HepG2 (cell line): ENCODE results near the gene BPGM. TPM values are rescaled to one million over a fixed set of nuclear protein-coding genes. Genes with fewer than 3 reads are reported as not detected.

Source experiments
- ARID2 ChIP-seq: sonication (generic); formaldehyde crosslinking; IDR thresholded peaks from 2 replicates; pipeline ENCODE4 v1.8.1; 2022; ENCODE audit warnings: mild to moderate bottlenecking, missing genetic modification reagents, borderline replicate concordance
- ATF1 ChIP-seq: IDR thresholded peaks from 2 replicates; pipeline ENCODE4 v1.6.1; 2016; ENCODE audit warnings: mild to moderate bottlenecking, control low read depth
- BHLHE40 ChIP-seq: IDR thresholded peaks from 2 replicates; pipeline ENCODE4 v1.6.1; 2011; ENCODE audit warnings: low read length, improper control_type of control experiment
- FOXK2 ChIP-seq: fragments of 450-650 bp; IDR thresholded peaks from 2 replicates; pipeline ENCODE4 v1.6.1; 2016
- IKZF4 ChIP-seq: sonication (generic); formaldehyde crosslinking; IDR thresholded peaks from 2 replicates; pipeline ENCODE4 v1.5.1; 2020; ENCODE audit warnings: borderline replicate concordance, mild to moderate bottlenecking, low read depth, missing genetic modification reagents; ENCODE audit errors: not compliant biosample characterization
- MEIS1 ChIP-seq: sonication (generic); formaldehyde crosslinking; IDR thresholded peaks from 2 replicates; pipeline ENCODE4 v1.9.0; 2021; ENCODE audit warnings: mild to moderate bottlenecking, missing genetic modification reagents, moderate library complexity, borderline replicate concordance
- NR2C2 ChIP-seq: sonication (generic); formaldehyde crosslinking; IDR thresholded peaks from 2 replicates; pipeline ENCODE4 v1.4.0; 2020; ENCODE audit warnings: missing genetic modification reagents, mild to moderate bottlenecking, moderate library complexity, borderline replicate concordance
- POLR2AphosphoS2 ChIP-seq: IDR thresholded peaks from 2 replicates; pipeline ENCODE4 v1.6.1; 2011; ENCODE audit warnings: low read depth, low read length, improper control_type of control experiment
- RXRA ChIP-seq: sonication (generic); formaldehyde crosslinking; IDR thresholded peaks from 2 replicates; pipeline ENCODE4 v1.5.1; 2020; ENCODE audit warnings: missing genetic modification reagents
- SP140L ChIP-seq: sonication (generic); formaldehyde crosslinking; IDR thresholded peaks from 2 replicates; pipeline ENCODE4 v1.4.0; 2020; ENCODE audit warnings: missing genetic modification reagents, borderline replicate concordance
- SP2 ChIP-seq: sonication (generic); formaldehyde crosslinking; IDR thresholded peaks from 2 replicates; pipeline ENCODE4 v1.5.1; 2020; ENCODE audit warnings: mild to moderate bottlenecking, missing genetic modification reagents
- ZFAT ChIP-seq: sonication (generic); formaldehyde crosslinking; conservative IDR thresholded peaks from 2 replicates; pipeline ENCODE4 v1.8.1; 2023; ENCODE audit warnings: missing genetic modification reagents, inconsistent platforms
- ZFP1 ChIP-seq: IDR thresholded peaks from 2 replicates; pipeline ENCODE4 v1.6.1; 2016
- ZNF124 ChIP-seq: sonication (generic); formaldehyde crosslinking; IDR thresholded peaks from 2 replicates; pipeline ENCODE4 v1.4.0; 2020; ENCODE audit warnings: missing genetic modification reagents
- ZNF143 ChIP-seq: sonication (generic); formaldehyde crosslinking; IDR thresholded peaks from 2 replicates; pipeline ENCODE4 v1.4.0; 2020; ENCODE audit warnings: missing genetic modification reagents
- ZNF256 ChIP-seq: sonication (generic); formaldehyde crosslinking; conservative IDR thresholded peaks from 2 replicates; pipeline ENCODE4 v1.4.0; 2020; ENCODE audit warnings: missing genetic modification reagents
- ZNF354B ChIP-seq: sonication (generic); formaldehyde crosslinking; IDR thresholded peaks from 2 replicates; pipeline ENCODE4 v1.8.0; 2022; ENCODE audit warnings: mild to moderate bottlenecking, missing genetic modification reagents
- ZNF570 ChIP-seq: sonication (generic); formaldehyde crosslinking; IDR thresholded peaks from 2 replicates; pipeline ENCODE4 v1.4.0; 2020; ENCODE audit warnings: mild to moderate bottlenecking, missing genetic modification reagents, borderline replicate concordance
- ZNF781 ChIP-seq: sonication (generic); formaldehyde crosslinking; IDR thresholded peaks from 2 replicates; pipeline ENCODE4 v1.5.1; 2020; ENCODE audit warnings: borderline replicate concordance, mild to moderate bottlenecking, missing genetic modification reagents; ENCODE audit errors: not compliant biosample characterization
- ZSCAN31 ChIP-seq: sonication (generic); formaldehyde crosslinking; IDR thresholded peaks from 2 replicates; pipeline ENCODE4 v1.5.0; 2020; ENCODE audit warnings: low read depth, mild to moderate bottlenecking, missing genetic modification reagents
- polyA plus RNA-seq, 8 experiments: library from polyadenylated mRNA; depleted of rRNA in 3 of 8; stranded (reverse) in 7 of 8; unstranded in 1 of 8; fragments of >200 nt; fragmentation: Illumina TruSeq in 4 of 8; extraction: Trizol in 4 of 8; gene quantifications; 2 replicates each; pipeline versions ENCODE4 v1.2.1 to v1.2.3, GENCODE V29; 2011 to 2016; ENCODE audit warnings: low read depth in 4 of 8, missing spikeins in 1 of 8, mixed read lengths in 1 of 8; ENCODE audit not compliant: insufficient read depth in 1 of 8
- total RNA-seq, 5 experiments: library from RNA; depleted of rRNA; stranded (reverse); fragments of >200 nt; fragmentation: Illumina TruSeq; extraction: Trizol; gene quantifications; 2 replicates each; pipeline ENCODE4 v1.2.3, GENCODE V29; 2016; ENCODE audit warnings: low read depth in 1 of 5
- TF ChIP-seq, protein P1 (sequence below): sonication (generic); formaldehyde crosslinking; IDR thresholded peaks from 2 replicates; pipeline ENCODE4; 2020; ENCODE audit warnings: missing genetic modification reagents, mild to moderate bottlenecking, borderline replicate concordance
- TF ChIP-seq, protein P2 (sequence below): sonication (generic); formaldehyde crosslinking; IDR thresholded peaks from 2 replicates; pipeline ENCODE4 v1.8.1; 2023; ENCODE audit warnings: missing genetic modification reagents, mild to moderate bottlenecking, borderline replicate concordance
- TF ChIP-seq, protein P3 (sequence below): IDR thresholded peaks from 2 replicates; pipeline ENCODE4 v1.6.1; 2018; ENCODE audit warnings: missing genetic modification reagents, mild to moderate bottlenecking, missing compliant biosample characterization
- TF ChIP-seq, protein P4 (sequence below): sonication (generic); formaldehyde crosslinking; IDR thresholded peaks from 2 replicates; pipeline ENCODE4 v1.5.0; 2020; ENCODE audit warnings: missing genetic modification reagents

The BPGM gene
- total and polyA plus RNA-seq, 2 of the 13 experiments (the other 11 are each of a cell fraction or from before 2014, with no cell fraction given) = 4.0 to 7.5 TPM

DNA sequence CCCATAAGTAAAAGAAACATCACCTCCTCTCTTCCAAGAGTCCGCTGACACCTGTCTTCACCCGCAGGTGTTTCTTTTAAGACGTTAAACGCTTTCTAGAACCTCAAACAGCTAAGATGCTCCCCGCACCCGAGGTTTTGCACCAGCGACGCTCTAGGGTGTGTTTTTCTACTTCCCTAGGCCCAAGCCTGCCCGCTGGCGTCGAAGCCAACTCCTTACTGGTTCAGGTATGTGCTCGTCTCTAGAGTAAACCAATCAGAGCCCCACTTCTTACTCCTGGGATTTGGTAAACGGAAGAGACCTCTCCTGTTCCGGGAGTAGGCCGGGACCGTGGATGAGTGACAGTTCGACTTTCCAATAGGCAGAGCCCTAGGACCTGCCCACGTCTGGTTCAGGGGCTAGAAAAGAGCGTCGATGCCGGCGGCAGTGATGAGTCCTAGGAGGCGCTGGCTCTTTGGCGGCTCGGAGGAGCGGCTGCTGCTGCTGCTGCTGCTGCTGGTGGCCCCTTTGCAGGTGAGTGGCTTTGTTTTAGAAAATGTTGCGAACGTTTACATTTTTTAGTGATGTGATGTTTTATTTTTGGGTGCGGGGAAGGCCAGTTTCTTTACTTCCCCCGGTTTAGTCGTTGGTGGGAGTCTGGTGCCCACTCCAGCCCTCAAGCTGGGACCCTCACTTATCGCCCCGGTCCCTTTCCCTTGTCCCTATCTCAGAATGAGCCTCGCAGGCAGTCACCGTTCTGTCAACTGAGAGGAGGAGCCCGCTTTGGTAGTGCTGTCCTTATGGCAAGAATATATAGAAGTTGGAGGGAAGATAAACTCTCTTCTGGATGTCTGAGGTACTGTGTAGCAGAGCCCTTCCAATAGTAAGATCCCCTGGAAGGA, at the start of gene BPGM (continued):
- TF ChIP-seq SP140L = peak; percentile 70; the same call in 1 of the 2 replicates
- TF ChIP-seq, protein P1, sequence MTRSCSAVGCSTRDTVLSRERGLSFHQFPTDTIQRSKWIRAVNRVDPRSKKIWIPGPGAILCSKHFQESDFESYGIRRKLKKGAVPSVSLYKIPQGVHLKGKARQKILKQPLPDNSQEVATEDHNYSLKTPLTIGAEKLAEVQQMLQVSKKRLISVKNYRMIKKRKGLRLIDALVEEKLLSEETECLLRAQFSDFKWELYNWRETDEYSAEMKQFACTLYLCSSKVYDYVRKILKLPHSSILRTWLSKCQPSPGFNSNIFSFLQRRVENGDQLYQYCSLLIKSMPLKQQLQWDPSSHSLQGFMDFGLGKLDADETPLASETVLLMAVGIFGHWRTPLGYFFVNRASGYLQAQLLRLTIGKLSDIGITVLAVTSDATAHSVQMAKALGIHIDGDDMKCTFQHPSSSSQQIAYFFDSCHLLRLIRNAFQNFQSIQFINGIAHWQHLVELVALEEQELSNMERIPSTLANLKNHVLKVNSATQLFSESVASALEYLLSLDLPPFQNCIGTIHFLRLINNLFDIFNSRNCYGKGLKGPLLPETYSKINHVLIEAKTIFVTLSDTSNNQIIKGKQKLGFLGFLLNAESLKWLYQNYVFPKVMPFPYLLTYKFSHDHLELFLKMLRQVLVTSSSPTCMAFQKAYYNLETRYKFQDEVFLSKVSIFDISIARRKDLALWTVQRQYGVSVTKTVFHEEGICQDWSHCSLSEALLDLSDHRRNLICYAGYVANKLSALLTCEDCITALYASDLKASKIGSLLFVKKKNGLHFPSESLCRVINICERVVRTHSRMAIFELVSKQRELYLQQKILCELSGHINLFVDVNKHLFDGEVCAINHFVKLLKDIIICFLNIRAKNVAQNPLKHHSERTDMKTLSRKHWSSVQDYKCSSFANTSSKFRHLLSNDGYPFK = peak; percentile 76; the same call in 1 of the 2 replicates
- TF ChIP-seq POLR2AphosphoS2 = no peak
- no peak for TF ChIP-seq ZNF124
- TF ChIP-seq, protein P2, sequence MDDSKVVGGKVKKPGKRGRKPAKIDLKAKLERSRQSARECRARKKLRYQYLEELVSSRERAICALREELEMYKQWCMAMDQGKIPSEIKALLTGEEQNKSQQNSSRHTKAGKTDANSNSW = no peak
- peak; percentile 73; the same call in 1 of the 2 replicates for TF ChIP-seq ZSCAN31
- TF ChIP-seq ZNF354B (CRISPR knock-in tag) = no peak
- TF ChIP-seq ATF1 = peak; percentile 87
- TF ChIP-seq SP2 = peak; percentile 98
- TF ChIP-seq FOXK2 = no peak
- 0 out of 2 replicates have a peak, but pooled peaks have one; percentile 18 for TF ChIP-seq RXRA
- no peak for TF ChIP-seq ZNF781 (CRISPR knock-in tag)
- TF ChIP-seq MEIS1 (CRISPR knock-in tag) = no peak
- no peak for TF ChIP-seq ZNF256
- TF ChIP-seq NR2C2 = peak; percentile 72
- 0 out of 2 replicates have a peak, but pooled peaks have one; percentile 57 for TF ChIP-seq ARID2 (CRISPR knock-in tag)
- TF ChIP-seq BHLHE40 = 0 out of 2 replicates have a peak, but pooled peaks have one; percentile 9
- no peak for TF ChIP-seq ZNF143
- no peak for TF ChIP-seq ZNF570 (CRISPR knock-in tag)
- TF ChIP-seq ZFP1 = no peak
- TF ChIP-seq ZFAT (CRISPR knock-in tag) = 0 out of 2 replicates have a peak, but pooled peaks have one; percentile 37
- TF ChIP-seq, protein P3, sequence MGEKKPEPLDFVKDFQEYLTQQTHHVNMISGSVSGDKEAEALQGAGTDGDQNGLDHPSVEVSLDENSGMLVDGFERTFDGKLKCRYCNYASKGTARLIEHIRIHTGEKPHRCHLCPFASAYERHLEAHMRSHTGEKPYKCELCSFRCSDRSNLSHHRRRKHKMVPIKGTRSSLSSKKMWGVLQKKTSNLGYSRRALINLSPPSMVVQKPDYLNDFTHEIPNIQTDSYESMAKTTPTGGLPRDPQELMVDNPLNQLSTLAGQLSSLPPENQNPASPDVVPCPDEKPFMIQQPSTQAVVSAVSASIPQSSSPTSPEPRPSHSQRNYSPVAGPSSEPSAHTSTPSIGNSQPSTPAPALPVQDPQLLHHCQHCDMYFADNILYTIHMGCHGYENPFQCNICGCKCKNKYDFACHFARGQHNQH (CRISPR knock-in tag) = peak; percentile 71
- TF ChIP-seq, protein P4, sequence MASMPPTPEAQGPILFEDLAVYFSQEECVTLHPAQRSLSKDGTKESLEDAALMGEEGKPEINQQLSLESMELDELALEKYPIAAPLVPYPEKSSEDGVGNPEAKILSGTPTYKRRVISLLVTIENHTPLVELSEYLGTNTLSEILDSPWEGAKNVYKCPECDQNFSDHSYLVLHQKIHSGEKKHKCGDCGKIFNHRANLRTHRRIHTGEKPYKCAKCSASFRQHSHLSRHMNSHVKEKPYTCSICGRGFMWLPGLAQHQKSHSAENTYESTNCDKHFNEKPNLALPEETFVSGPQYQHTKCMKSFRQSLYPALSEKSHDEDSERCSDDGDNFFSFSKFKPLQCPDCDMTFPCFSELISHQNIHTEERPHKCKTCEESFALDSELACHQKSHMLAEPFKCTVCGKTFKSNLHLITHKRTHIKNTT (CRISPR knock-in tag) = no peak
- TF ChIP-seq IKZF4 (CRISPR knock-in tag) = no peak
